ENCODE data around the gene DNER. TPM values are rescaled to one million over a fixed set of nuclear protein-coding genes. Genes with fewer than 3 reads are reported as not detected.

The DNER gene
- total RNA-seq, 1 experiment from 2014 or later: 0.28 TPM

GRCh38 chr2:229591611-229592010, 122.7 kb downstream of the DNER start:
- POLR2A ChIA-PET (ENCODE audit: unreplicated experiment): no interaction called here
- intact Hi-C loops (cut with micrococcal nuclease; ENCODE audit: unreplicated experiment): no loop called here
- DNase-seq: no peak

GRCh38 chr2:229586746-229587705, 127.3 kb downstream of the DNER start:
- DNase-seq: peak; percentile 75 to 78
- H3K4me3 ChIP-seq: peak overlapping the region; percentile 54
- H3K27ac ChIP-seq: peak overlapping the region; percentile 71
- no peaks in the 10 kb centered on the region for H4K20me1 ChIP-seq (ENCODE audit: insufficient read depth)
- ChIA-PET POLR2A (ENCODE audit: unreplicated experiment) (no interaction called here), CTCF (interaction anchor here (0.6 to 1.3 kb wide), 8 partner anchors 12 to 1697 kb away, joined by 3 to 30 read pairs (median 4); no protein-coding TSS in a partner anchor)
- peaks cover 13% of the 10 kb centered on the region; the same call in 1 of the 2 replicates for H3F3A ChIP-seq (ENCODE audit: insufficient read depth, low read depth)
- no peaks in the 10 kb centered on the region for H3K9me3 ChIP-seq (ENCODE audit: insufficient read depth, low read depth)
- H3K4me2 ChIP-seq: peak overlapping the region; percentile 80
- no peaks in the 10 kb centered on the region for H3K27me3 ChIP-seq (ENCODE audit: insufficient read depth, low read depth)
- peaks cover 15% of the 10 kb centered on the region for H3K4me1 ChIP-seq (replicated peaks; ENCODE audit: insufficient read depth)
- TF ChIP-seq EZH2 (IDR thresholded peaks at IDR 0.05; ENCODE audit: low read depth): no peak
- TF ChIP-seq, protein P1, sequence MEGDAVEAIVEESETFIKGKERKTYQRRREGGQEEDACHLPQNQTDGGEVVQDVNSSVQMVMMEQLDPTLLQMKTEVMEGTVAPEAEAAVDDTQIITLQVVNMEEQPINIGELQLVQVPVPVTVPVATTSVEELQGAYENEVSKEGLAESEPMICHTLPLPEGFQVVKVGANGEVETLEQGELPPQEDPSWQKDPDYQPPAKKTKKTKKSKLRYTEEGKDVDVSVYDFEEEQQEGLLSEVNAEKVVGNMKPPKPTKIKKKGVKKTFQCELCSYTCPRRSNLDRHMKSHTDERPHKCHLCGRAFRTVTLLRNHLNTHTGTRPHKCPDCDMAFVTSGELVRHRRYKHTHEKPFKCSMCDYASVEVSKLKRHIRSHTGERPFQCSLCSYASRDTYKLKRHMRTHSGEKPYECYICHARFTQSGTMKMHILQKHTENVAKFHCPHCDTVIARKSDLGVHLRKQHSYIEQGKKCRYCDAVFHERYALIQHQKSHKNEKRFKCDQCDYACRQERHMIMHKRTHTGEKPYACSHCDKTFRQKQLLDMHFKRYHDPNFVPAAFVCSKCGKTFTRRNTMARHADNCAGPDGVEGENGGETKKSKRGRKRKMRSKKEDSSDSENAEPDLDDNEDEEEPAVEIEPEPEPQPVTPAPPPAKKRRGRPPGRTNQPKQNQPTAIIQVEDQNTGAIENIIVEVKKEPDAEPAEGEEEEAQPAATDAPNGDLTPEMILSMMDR (conservative IDR thresholded peaks at IDR 0.05): peak; percentile 89
- H2AFZ ChIP-seq: peak overlapping the region; percentile 76
- H3K36me3 ChIP-seq (ENCODE audit: low read depth): no peaks in the 10 kb centered on the region
- BruUV-seq (replicated peaks): no TSS peak
- H3K79me2 ChIP-seq (ENCODE audit: low read depth): no peaks in the 10 kb centered on the region
- no peaks in the 10 kb centered on the region for H3K9me2 ChIP-seq (ENCODE audit: insufficient read depth)
- intact Hi-C loops (cut with micrococcal nuclease; ENCODE audit: unreplicated experiment): loop anchor here (1.0 to 10.0 kb wide), 7 partner anchors 128 to 1692 kb away; partner anchors contain the start of genes DNER and PID1

More at GRCh38 chr2:229591611-229592010, 122.7 kb downstream of the DNER start:
- Histone ChIP-seq H3F3A (ENCODE audit: insufficient read depth, low read depth) (peaks cover 4% of the 10 kb centered on the region; the same call in 1 of the 2 replicates), H3K4me1 (replicated peaks; ENCODE audit: insufficient read depth) (peaks cover 7% of the 10 kb centered on the region), H3K36me3 (ENCODE audit: low read depth) (no peaks in the 10 kb centered on the region), H3K27me3 (ENCODE audit: insufficient read depth, low read depth) (no peaks in the 10 kb centered on the region), H3K9me2 (ENCODE audit: insufficient read depth) (no peaks in the 10 kb centered on the region), H3K27ac (no peak overlapping the region), H3K9me3 (ENCODE audit: insufficient read depth, low read depth) (no peaks in the 10 kb centered on the region), H3K4me3 (no peak overlapping the region), H2AFZ (no peak overlapping the region), H4K20me1 (ENCODE audit: insufficient read depth) (no peaks in the 10 kb centered on the region), H3K4me2 (no peak overlapping the region), H3K79me2 (ENCODE audit: low read depth) (no peaks in the 10 kb centered on the region)
- no TSS peak for BruUV-seq (replicated peaks)
- no peak for TF ChIP-seq EZH2 (IDR thresholded peaks at IDR 0.05; ENCODE audit: low read depth)
- TF ChIP-seq, protein P1 (conservative IDR thresholded peaks at IDR 0.05): no peak
- CTCF ChIA-PET: no interaction called here

DNA sequence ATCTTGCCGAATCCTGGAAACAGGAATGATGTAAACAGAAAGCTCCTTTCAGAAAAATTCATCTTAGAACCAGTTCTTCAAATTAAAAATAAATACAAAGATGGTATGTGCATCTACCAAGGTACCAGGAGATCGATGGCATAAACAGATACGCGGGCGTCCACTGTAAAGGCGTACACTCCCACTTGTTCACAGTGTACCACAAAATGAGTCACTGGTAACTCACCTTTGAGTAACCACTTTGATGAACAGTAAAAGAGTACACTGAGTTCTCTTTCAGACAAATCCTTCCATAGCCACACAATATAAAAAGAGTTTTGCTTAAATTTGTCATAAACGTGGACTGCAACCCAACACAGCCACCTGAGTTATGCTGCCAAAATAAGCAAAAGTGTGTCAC, 128.3 kb downstream of the DNER start:
- Histone ChIP-seq H3K79me2 (ENCODE audit: low read depth) (no peaks in the 10 kb centered on the region), H3K27me3 (ENCODE audit: insufficient read depth, low read depth) (no peaks in the 10 kb centered on the region), H3K4me3 (no peak overlapping the region), H3K9me3 (ENCODE audit: insufficient read depth, low read depth) (no peaks in the 10 kb centered on the region), H3K27ac (no peak overlapping the region), H2AFZ (no peak overlapping the region), H3F3A (ENCODE audit: insufficient read depth, low read depth) (peaks cover 13% of the 10 kb centered on the region; the same call in 1 of the 2 replicates), H3K9me2 (ENCODE audit: insufficient read depth) (no peaks in the 10 kb centered on the region), H3K4me1 (replicated peaks; ENCODE audit: insufficient read depth) (peaks cover 15% of the 10 kb centered on the region), H3K36me3 (ENCODE audit: low read depth) (no peaks in the 10 kb centered on the region), H3K4me2 (peak overlapping the region; percentile 40; the same call in 1 of the 2 replicates), H4K20me1 (ENCODE audit: insufficient read depth) (no peaks in the 10 kb centered on the region)
- BruUV-seq (replicated peaks): no TSS peak
- ChIA-PET POLR2A (ENCODE audit: unreplicated experiment) (no interaction called here), CTCF (interaction anchor here (0.6 to 1.0 kb wide), 2 partner anchors 152 to 239 kb away, joined by 3 to 5 read pairs; no protein-coding TSS in a partner anchor)
- TF ChIP-seq, protein P1 (conservative IDR thresholded peaks at IDR 0.05): no peak
- no peak for TF ChIP-seq EZH2 (IDR thresholded peaks at IDR 0.05; ENCODE audit: low read depth)
- peak; percentile 10 to 61 for DNase-seq
- intact Hi-C loops (cut with micrococcal nuclease; ENCODE audit: unreplicated experiment): loop anchor here (2.0 to 10.0 kb wide), 5 partner anchors 129 to 1691 kb away; partner anchors contain the start of genes DNER and PID1
